ENCODE results near the gene ASB7. TPM values are rescaled to one million over a fixed set of nuclear protein-coding genes. Genes with fewer than 3 reads are reported as not detected.

Gene ASB7
- total and polyA plus RNA-seq, 2 donors (not counting 1 experiment from before 2014, with no cell fraction given) = 12.1 to 19.8 TPM

DNA sequence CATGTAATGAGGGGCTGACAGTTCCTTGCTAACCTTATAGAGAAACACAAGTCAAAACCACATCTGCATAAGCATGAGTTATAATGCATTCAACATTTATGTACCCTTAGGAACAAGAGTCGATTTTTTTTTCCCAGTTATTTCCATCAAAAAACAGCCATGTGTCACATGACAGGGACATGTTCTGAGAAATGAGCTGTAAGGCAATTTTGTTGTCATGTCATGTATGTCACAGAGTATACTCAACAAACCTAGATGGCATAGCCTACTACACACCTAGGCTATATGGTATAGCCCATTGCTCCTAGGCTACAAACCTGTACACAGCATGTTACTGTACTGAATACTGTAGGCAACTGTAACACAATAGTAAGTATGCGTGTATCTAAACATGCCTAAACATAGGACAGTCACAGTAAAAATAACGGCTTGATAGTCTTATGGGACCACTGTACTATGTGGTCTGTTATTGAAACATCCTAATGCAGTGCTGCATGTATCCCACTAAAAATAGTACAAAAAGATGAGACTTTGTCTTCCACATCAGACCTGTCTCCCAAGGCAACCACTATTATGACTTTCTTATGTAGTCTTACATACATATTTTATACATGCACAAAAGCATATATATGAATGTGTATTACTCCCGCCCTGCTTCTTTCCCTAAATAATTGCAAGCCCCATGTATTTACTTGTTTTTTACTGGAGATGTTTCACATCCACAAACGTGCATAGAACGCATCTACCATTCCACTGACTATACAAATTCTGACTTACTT lies 35.4 kb upstream of the ASB7 start:
- Histone ChIP-seq H3K36me3 (ENCODE audit: control insufficient read depth, insufficient read depth, low read length) (peaks cover 2% of the 10 kb centered on the region), H3K27ac (ENCODE audit: insufficient read depth, low read length) (no peak overlapping the region), H4K20me1 (ENCODE audit: control insufficient read depth, extremely low read depth, insufficient read depth, low read length) (no peaks in the 10 kb centered on the region), H3K79me2 (ENCODE audit: control insufficient read depth, insufficient read depth, low read length) (no peaks in the 10 kb centered on the region), H2AFZ (ENCODE audit: low read length) (no peak overlapping the region), H3K9ac (ENCODE audit: insufficient read depth, low read length) (no peak overlapping the region), H3K9me3 (ENCODE audit: control insufficient read depth, insufficient read depth, low read depth, low read length) (no peaks in the 10 kb centered on the region), H3K4me2 (ENCODE audit: extremely low read depth, insufficient read depth, low read length) (no peak overlapping the region), H3K4me1 (ENCODE audit: control insufficient read depth, extremely low read depth, insufficient read depth, low read length) (no peaks in the 10 kb centered on the region), H3K4me3 (replicated peaks in 1 of 4; ENCODE audit: control extremely low read depth in 1 of 4, insufficient read depth in 1 of 4, low read depth in 3 of 4, low read length in 4 of 4) (no peak overlapping the region), H3K27me3 (ENCODE audit: control insufficient read depth, insufficient read depth, low read length) (no peaks in the 10 kb centered on the region)
- no peak for DNase-seq (ENCODE audit: low read depth in 2 of 2)
- TF ChIP-seq EZH2 (IDR thresholded peaks at IDR 0.05; ENCODE audit: low read length, missing control alignments) = no peak
- TF ChIP-seq, protein P1, sequence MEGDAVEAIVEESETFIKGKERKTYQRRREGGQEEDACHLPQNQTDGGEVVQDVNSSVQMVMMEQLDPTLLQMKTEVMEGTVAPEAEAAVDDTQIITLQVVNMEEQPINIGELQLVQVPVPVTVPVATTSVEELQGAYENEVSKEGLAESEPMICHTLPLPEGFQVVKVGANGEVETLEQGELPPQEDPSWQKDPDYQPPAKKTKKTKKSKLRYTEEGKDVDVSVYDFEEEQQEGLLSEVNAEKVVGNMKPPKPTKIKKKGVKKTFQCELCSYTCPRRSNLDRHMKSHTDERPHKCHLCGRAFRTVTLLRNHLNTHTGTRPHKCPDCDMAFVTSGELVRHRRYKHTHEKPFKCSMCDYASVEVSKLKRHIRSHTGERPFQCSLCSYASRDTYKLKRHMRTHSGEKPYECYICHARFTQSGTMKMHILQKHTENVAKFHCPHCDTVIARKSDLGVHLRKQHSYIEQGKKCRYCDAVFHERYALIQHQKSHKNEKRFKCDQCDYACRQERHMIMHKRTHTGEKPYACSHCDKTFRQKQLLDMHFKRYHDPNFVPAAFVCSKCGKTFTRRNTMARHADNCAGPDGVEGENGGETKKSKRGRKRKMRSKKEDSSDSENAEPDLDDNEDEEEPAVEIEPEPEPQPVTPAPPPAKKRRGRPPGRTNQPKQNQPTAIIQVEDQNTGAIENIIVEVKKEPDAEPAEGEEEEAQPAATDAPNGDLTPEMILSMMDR (conservative IDR thresholded peaks at IDR 0.05 in 1 of 2, IDR thresholded peaks at IDR 0.05 in 1 of 2; ENCODE audit: low read depth in 1 of 2, low read length in 2 of 2) = no peak

DNA sequence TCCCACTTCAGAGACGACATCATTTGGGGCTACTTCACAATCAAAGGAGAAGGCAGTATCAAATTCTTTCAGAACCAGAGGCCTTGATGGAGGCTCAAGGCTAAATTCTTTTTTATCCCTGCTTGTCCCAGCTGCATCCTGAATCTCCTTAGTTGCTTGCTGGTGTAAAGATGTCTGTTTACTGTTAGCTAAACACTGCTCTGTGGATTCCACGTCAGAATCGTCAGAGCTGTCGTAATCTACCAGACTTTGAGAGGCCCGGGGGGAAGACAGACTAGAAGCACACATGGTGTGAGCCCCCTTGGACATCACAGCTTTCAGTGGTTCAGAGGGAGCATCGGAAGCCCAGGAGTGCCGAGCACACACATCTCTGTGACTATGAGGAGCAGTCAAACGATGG lies 33.0 kb upstream of the ASB7 start:
- no peak for DNase-seq (ENCODE audit: low read depth in 2 of 2)
- Histone ChIP-seq H3K27me3 (ENCODE audit: control insufficient read depth, insufficient read depth, low read length) (no peaks in the 10 kb centered on the region), H3K9me3 (ENCODE audit: control insufficient read depth, insufficient read depth, low read depth, low read length) (no peaks in the 10 kb centered on the region), H3K4me3 (replicated peaks in 1 of 4; ENCODE audit: control extremely low read depth in 1 of 4, insufficient read depth in 1 of 4, low read depth in 3 of 4, low read length in 4 of 4) (no peak overlapping the region), H2AFZ (ENCODE audit: low read length) (no peak overlapping the region), H3K4me1 (ENCODE audit: control insufficient read depth, extremely low read depth, insufficient read depth, low read length) (no peaks in the 10 kb centered on the region), H3K27ac (ENCODE audit: insufficient read depth, low read length) (no peak overlapping the region), H4K20me1 (ENCODE audit: control insufficient read depth, extremely low read depth, insufficient read depth, low read length) (no peaks in the 10 kb centered on the region), H3K9ac (ENCODE audit: insufficient read depth, low read length) (no peak overlapping the region), H3K36me3 (ENCODE audit: control insufficient read depth, insufficient read depth, low read length) (peaks cover 4% of the 10 kb centered on the region), H3K79me2 (ENCODE audit: control insufficient read depth, insufficient read depth, low read length) (no peaks in the 10 kb centered on the region), H3K4me2 (ENCODE audit: extremely low read depth, insufficient read depth, low read length) (no peak overlapping the region)
- TF ChIP-seq, protein P1 (conservative IDR thresholded peaks at IDR 0.05 in 1 of 2, IDR thresholded peaks at IDR 0.05 in 1 of 2; ENCODE audit: low read depth in 1 of 2, low read length in 2 of 2) = no peak
- no peak for TF ChIP-seq EZH2 (IDR thresholded peaks at IDR 0.05; ENCODE audit: low read length, missing control alignments)

DNA sequence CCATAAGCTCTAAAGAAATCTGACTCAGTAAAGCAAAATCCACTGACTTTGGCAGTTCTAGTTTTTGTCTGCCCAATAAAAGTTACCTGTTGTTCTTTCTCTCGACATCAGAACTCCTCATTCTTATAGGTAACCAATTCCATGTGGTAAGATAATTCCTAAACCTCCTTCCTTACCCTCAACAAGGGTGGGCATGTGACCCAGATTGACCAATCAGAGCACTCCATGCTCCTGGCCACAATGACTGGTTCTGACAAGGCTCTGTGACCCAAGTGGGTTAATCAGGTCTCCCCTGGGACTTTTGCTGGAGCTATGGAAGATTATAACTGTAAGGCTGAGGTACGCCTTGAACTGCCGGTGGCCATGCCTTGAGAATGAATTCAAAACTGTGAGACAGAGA lies 32.1 kb upstream of the ASB7 start:
- no peak overlapping the region for H3K4me3 ChIP-seq (replicated peaks in 1 of 4; ENCODE audit: control extremely low read depth in 1 of 4, insufficient read depth in 1 of 4, low read depth in 3 of 4, low read length in 4 of 4)
- H3K9ac ChIP-seq (ENCODE audit: insufficient read depth, low read length) = no peak overlapping the region
- H3K9me3 ChIP-seq (ENCODE audit: control insufficient read depth, insufficient read depth, low read depth, low read length) = no peaks in the 10 kb centered on the region
- H2AFZ ChIP-seq (ENCODE audit: low read length) = no peak overlapping the region
- no peak overlapping the region for H3K4me2 ChIP-seq (ENCODE audit: extremely low read depth, insufficient read depth, low read length)
- no peak for DNase-seq (ENCODE audit: low read depth in 2 of 2)
- no peaks in the 10 kb centered on the region for H3K79me2 ChIP-seq (ENCODE audit: control insufficient read depth, insufficient read depth, low read length)
- H3K36me3 ChIP-seq (ENCODE audit: control insufficient read depth, insufficient read depth, low read length) = peaks cover 4% of the 10 kb centered on the region
- H3K4me1 ChIP-seq (ENCODE audit: control insufficient read depth, extremely low read depth, insufficient read depth, low read length) = no peaks in the 10 kb centered on the region
- H3K27me3 ChIP-seq (ENCODE audit: control insufficient read depth, insufficient read depth, low read length) = no peaks in the 10 kb centered on the region
- H4K20me1 ChIP-seq (ENCODE audit: control insufficient read depth, extremely low read depth, insufficient read depth, low read length) = no peaks in the 10 kb centered on the region
- H3K27ac ChIP-seq (ENCODE audit: insufficient read depth, low read length) = no peak overlapping the region
- TF ChIP-seq, protein P1 (conservative IDR thresholded peaks at IDR 0.05 in 1 of 2, IDR thresholded peaks at IDR 0.05 in 1 of 2; ENCODE audit: low read depth in 1 of 2, low read length in 2 of 2) = no peak
- no peak for TF ChIP-seq EZH2 (IDR thresholded peaks at IDR 0.05; ENCODE audit: low read length, missing control alignments)
